GM19328 (cell line): Measurements from ENCODE around the gene ZC3H18.

Experiments
- ATAC-seq: cut with Tn5 transposase; IDR thresholded peaks from one replicate; pipeline ENCODE4 v1.9.1; 2021; ENCODE audit warnings: mild to moderate bottlenecking, moderate library complexity; ENCODE audit not compliant: unreplicated experiment

ZC3H18 gene

GRCh38 chr16:88671806-88672205, 101.6 kb downstream of the ZC3H18 start:
- no peak for ATAC-seq

GRCh38 chr16:88672776-88673175, 102.6 kb downstream of the ZC3H18 start:
- no peak for ATAC-seq

- ATAC-seq: no peak
Observed at GRCh38 chr16:88673716-88674379, 103.6 kb downstream of the ZC3H18 start.

GRCh38 chr16:88676502-88677242, 106.5 kb downstream of the ZC3H18 start:
- ATAC-seq: no peak

- ATAC-seq: no peak
Observed at GRCh38 chr16:88677721-88678120, 107.5 kb downstream of the ZC3H18 start.

GRCh38 chr16:88678224-88678979, 108.2 kb downstream of the ZC3H18 start:
- ATAC-seq: no peak

GRCh38 chr16:88680554-88681083, 110.4 kb downstream of the ZC3H18 start:
- ATAC-seq: no peak

- ATAC-seq: no peak
Observed at GRCh38 chr16:88681084-88681680, 111.0 kb downstream of the ZC3H18 start.
